Glutamatergic neuron (in vitro differentiated cells): ENCODE data around the gene ARPC2. TPM values are rescaled to one million over a fixed set of nuclear protein-coding genes. Genes with fewer than 3 reads are reported as not detected.

Source experiments
- DNase-seq: peaks from one replicate; pipeline ENCODE4 v3.0.0; 2022
- H3K27ac Mint-ChIP-seq: one replicate; pipeline ENCODE4 v1.8.0; 2020; ENCODE audit warnings: mild to moderate bottlenecking, mixed read lengths, inconsistent platforms; ENCODE audit not compliant: unreplicated experiment
- H3K27me3 Mint-ChIP-seq: one replicate; pipeline ENCODE4 v1.8.0; 2020; ENCODE audit warnings: mild to moderate bottlenecking, moderate library complexity, mixed read lengths, inconsistent platforms; ENCODE audit not compliant: unreplicated experiment
- H3K36me3 Mint-ChIP-seq: one replicate; pipeline ENCODE4 v1.8.0; 2020; ENCODE audit warnings: mild to moderate bottlenecking, mixed read lengths, inconsistent platforms; ENCODE audit not compliant: unreplicated experiment
- H3K4me1 Mint-ChIP-seq: one replicate; pipeline ENCODE4 v1.8.0; 2020; ENCODE audit warnings: mild to moderate bottlenecking, low read depth, mixed read lengths, inconsistent platforms; ENCODE audit not compliant: unreplicated experiment
- H3K4me3 Mint-ChIP-seq: one replicate; pipeline ENCODE4 v1.8.0; 2020; ENCODE audit warnings: mild to moderate bottlenecking, mixed read lengths, inconsistent platforms; ENCODE audit not compliant: unreplicated experiment
- H3K9me3 Mint-ChIP-seq: one replicate; pipeline ENCODE4 v1.8.0; 2020; ENCODE audit warnings: mild to moderate bottlenecking, moderate library complexity, mixed read lengths, inconsistent platforms; ENCODE audit not compliant: unreplicated experiment
- total RNA-seq: library from RNA; stranded (reverse); fragmentation: NEBNext Ultra II Directional; extraction: Animal tissue kit (Norgen Biotek cat#: 25700); gene quantifications from one replicate; pipeline ENCODE4 v1.2.1, GENCODE V29; 2021; ENCODE audit not compliant: unreplicated experiment
- TF ChIP-seq, protein P1 (sequence below): fragments of 200-600 bp; sonication (generic); IDR thresholded peaks from one replicate; pipeline ENCODE4 v1.5.0; 2021; ENCODE audit not compliant: partially characterized antibody, unreplicated experiment

Gene ARPC2
- total RNA-seq, 1 donor from 2014 or later, result 207 TPM

DNA sequence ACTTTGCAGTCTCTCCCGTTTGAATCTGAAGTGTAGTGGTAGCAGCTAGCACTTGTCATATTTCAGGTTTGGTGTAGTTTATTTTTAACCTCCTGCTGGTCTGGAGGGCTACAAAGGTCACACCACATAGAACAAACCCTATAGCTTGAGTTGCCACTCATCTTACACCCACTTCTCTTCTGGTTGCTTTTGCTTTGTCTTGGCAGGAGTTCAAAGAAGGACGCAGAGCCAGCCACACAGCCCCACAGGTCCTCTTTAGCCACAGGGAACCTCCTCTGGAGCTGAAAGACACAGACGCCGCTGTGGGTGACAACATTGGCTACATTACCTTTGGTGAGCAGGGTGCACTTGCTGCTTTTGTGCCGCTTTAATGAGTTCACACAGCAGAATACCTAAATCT lies 28.2 kb downstream of the ARPC2 start:
- TF ChIP-seq, protein P1, sequence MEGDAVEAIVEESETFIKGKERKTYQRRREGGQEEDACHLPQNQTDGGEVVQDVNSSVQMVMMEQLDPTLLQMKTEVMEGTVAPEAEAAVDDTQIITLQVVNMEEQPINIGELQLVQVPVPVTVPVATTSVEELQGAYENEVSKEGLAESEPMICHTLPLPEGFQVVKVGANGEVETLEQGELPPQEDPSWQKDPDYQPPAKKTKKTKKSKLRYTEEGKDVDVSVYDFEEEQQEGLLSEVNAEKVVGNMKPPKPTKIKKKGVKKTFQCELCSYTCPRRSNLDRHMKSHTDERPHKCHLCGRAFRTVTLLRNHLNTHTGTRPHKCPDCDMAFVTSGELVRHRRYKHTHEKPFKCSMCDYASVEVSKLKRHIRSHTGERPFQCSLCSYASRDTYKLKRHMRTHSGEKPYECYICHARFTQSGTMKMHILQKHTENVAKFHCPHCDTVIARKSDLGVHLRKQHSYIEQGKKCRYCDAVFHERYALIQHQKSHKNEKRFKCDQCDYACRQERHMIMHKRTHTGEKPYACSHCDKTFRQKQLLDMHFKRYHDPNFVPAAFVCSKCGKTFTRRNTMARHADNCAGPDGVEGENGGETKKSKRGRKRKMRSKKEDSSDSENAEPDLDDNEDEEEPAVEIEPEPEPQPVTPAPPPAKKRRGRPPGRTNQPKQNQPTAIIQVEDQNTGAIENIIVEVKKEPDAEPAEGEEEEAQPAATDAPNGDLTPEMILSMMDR, result no peak
- Mint-ChIP-seq H3K27ac (no peak overlapping the region), H3K27me3 (no peaks in the 10 kb centered on the region), H3K36me3 (no peaks in the 10 kb centered on the region), H3K4me3 (no peak overlapping the region), H3K9me3 (no peaks in the 10 kb centered on the region), H3K4me1 (no peaks in the 10 kb centered on the region)
- DNase-seq, result no peak

DNA sequence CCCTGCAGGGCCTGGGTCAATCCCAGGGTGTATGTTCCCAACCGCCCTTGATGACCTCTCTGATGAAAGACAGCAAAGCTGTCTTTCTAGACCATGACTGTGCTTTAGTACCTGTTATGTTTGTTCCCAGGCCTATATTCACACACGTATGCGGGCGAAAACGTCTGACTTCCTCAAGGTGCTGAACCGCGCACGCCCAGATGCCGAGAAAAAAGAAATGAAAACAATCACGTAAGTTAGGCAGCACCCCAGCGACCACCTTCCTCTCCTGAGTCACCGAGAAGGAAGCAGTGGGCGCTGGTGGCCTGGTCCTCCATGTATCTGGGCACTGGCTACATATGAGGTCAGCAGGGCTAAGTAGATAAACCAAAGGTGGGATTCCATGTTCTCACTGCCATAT lies 32.7 kb downstream of the ARPC2 start:
- Mint-ChIP-seq H3K4me3 (no peak overlapping the region), H3K4me1 (no peaks in the 10 kb centered on the region), H3K9me3 (no peaks in the 10 kb centered on the region), H3K27me3 (no peaks in the 10 kb centered on the region), H3K27ac (no peak overlapping the region), H3K36me3 (no peaks in the 10 kb centered on the region)
- no peak for DNase-seq
- TF ChIP-seq, protein P1, result no peak

DNA sequence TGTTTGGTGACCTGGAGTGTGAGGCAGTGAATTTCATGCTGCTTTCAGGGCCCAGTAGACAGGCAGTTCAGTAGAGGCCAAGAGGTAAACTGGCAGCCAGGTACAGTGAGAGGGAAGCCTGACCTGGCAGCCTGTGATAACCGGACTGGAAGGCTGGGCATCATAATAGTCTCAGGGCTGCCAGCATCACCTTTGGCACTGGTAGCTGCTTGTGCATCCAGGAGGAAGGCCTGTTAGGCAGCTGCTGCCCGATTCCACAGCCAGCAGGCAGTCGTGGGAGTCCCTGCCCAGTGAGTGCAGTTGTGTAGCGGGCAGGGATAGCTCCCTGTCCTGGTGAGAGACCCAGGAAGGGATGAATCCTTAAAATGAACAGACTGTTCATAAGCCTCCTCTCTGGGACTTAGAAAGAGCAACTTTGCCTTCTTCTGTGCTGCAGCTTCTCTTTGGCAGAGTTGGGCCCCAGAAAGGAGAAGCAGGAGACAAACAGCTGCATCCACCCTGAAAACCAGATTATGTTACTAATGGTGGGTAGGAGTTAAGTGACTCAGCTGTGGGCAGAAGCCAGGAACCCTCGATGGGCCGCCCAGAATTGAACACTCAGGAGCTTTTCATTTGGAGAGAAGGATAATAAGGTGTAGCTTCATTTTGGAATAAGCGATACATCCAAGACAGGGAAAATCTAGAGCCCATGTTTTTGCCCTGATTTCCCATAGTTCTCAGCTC lies 35.7 kb downstream of the ARPC2 start:
- TF ChIP-seq, protein P1, result no peak
- Mint-ChIP-seq H3K27me3 (peaks cover 3% of the 10 kb centered on the region), H3K4me3 (no peak overlapping the region), H3K4me1 (peaks cover 1% of the 10 kb centered on the region), H3K27ac (no peak overlapping the region), H3K9me3 (no peaks in the 10 kb centered on the region), H3K36me3 (no peaks in the 10 kb centered on the region)
- DNase-seq, result no peak

DNA sequence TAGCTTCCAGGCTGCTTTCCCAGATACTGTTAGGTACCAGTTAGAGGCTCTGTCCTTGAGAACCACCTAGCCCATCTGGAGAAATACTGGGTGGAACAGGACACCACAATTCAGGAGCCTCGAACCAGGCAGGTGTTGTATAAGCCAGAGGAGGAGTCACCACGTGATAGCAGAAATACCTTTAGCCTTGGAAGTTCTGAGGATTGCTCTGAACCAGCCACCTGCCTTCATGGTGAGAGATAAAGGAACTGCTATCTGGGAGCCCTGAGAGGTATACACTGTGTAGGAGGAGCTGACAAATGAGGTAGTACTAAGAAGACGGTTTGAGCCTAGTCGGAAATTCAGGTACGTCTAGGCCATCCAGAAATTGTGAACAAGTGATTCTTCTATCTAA lies 36.2 kb downstream of the ARPC2 start:
- Mint-ChIP-seq H3K4me1 (peaks cover 1% of the 10 kb centered on the region), H3K36me3 (no peaks in the 10 kb centered on the region), H3K27ac (no peak overlapping the region), H3K4me3 (no peak overlapping the region), H3K27me3 (peaks cover 4% of the 10 kb centered on the region), H3K9me3 (no peaks in the 10 kb centered on the region)
- DNase-seq, result no peak
- TF ChIP-seq, protein P1, result no peak

DNA sequence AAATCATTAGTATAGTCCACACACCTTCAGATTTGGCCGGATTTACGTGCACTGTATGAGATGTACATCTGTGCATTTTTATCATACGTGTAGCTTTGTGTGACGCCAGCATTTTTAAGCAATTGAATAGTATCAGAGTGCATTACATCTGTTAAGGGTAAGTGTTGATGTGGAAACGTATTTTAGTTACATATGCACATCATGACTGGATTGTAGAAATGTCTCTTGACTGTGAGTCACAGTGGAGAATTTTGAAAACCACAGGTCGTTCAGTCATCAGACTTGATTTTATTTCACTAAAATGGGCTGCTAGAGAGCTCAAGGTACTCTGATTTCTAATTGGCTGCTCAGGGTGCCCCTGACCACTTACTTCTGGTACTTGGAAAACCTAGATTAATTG lies 38.5 kb downstream of the ARPC2 start:
- Mint-ChIP-seq H3K9me3 (peaks cover 1% of the 10 kb centered on the region), H3K4me1 (peaks cover 17% of the 10 kb centered on the region), H3K4me3 (no peak overlapping the region), H3K27ac (no peak overlapping the region), H3K36me3 (no peaks in the 10 kb centered on the region), H3K27me3 (peaks cover 9% of the 10 kb centered on the region)
- TF ChIP-seq, protein P1, result no peak
- no peak for DNase-seq
